GM12875 (cell line): Measurements from ENCODE around the gene PLXNA2.

ENCODE experiments used
- H3K4me3 ChIP-seq: one replicate; pipeline ENCODE4 v1.5.1; 2011; ENCODE audit warnings: low read depth, low read length, control low read depth
- TF ChIP-seq, protein P1 (sequence below): IDR thresholded peaks from 2 replicates; pipeline ENCODE4 v1.5.1; 2011; ENCODE audit warnings: low read depth, mild to moderate bottlenecking, control low read depth, inconsistent platforms, low read length, moderate library complexity, borderline replicate concordance; ENCODE audit not compliant: insufficient read depth

PLXNA2 gene

DNA sequence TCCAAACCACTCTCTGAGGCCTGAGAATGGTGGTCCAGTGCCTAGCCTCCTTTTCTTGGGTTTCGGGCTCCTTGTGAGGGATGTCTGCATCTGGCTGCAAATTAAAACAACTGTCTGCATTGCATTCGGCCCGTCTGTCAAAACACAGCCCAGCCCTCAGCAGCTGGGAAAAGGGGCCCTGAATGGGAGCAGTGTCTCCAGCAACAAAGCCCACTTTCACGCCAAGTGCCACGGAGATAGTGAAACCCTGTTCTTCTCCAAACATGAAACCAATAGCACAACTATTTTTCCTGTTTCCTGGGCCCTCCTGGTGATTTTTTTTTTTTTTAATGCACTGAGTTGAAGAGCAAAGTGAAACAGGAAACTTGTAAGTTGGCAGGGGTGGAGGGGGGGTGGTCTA is 138.4 kb downstream of the PLXNA2 start:
- TF ChIP-seq, protein P1, sequence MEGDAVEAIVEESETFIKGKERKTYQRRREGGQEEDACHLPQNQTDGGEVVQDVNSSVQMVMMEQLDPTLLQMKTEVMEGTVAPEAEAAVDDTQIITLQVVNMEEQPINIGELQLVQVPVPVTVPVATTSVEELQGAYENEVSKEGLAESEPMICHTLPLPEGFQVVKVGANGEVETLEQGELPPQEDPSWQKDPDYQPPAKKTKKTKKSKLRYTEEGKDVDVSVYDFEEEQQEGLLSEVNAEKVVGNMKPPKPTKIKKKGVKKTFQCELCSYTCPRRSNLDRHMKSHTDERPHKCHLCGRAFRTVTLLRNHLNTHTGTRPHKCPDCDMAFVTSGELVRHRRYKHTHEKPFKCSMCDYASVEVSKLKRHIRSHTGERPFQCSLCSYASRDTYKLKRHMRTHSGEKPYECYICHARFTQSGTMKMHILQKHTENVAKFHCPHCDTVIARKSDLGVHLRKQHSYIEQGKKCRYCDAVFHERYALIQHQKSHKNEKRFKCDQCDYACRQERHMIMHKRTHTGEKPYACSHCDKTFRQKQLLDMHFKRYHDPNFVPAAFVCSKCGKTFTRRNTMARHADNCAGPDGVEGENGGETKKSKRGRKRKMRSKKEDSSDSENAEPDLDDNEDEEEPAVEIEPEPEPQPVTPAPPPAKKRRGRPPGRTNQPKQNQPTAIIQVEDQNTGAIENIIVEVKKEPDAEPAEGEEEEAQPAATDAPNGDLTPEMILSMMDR, result no peak
- no peak overlapping the region for H3K4me3 ChIP-seq

GRCh38 chr1:208103597-208104513 is 140.3 kb downstream of the PLXNA2 start:
- TF ChIP-seq, protein P1, result no peak
- H3K4me3 ChIP-seq, result no peak overlapping the region

DNA sequence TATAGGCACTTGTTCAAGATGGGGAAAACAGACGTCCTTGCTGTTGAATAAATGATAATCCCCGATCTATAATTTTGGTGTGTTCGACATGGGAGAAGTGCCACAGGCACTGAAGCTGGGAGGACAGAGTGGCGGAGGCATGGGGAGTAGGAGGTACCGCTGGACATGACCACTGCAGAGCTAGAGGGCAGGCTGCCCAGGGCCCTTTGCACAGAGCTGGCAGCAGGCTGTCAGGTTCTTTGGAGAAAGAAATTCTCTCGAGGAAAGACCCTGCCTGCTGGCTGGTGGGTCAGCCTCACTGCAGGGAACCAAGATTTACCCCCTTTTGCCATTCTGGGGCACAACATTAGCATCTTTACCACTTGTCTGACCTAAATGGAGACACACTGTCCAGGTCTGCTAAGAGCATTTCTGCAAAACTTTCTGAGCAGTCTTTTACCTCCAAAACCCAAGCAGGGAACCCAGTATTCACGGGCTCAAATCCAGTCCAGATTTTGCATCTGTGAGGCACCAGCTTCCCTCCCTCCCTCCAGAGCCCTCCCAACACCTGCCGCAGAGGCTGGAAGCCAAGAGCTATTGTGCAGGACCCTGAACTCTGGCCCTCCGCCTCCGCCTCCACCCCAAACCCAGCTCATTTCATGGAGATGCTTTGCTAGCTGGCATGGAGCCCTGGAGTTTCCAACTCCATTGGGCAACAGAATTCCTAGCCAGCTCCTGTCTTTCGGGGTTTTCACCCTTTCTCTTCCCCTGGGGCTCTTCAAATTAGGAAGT is 142.3 kb downstream of the PLXNA2 start:
- TF ChIP-seq, protein P1, result no peak
- H3K4me3 ChIP-seq, result no peak overlapping the region

- TF ChIP-seq, protein P1, result no peak
- no peak overlapping the region for H3K4me3 ChIP-seq
Observed at GRCh38 chr1:208100906-208101305, 143.3 kb downstream of the PLXNA2 start.

DNA sequence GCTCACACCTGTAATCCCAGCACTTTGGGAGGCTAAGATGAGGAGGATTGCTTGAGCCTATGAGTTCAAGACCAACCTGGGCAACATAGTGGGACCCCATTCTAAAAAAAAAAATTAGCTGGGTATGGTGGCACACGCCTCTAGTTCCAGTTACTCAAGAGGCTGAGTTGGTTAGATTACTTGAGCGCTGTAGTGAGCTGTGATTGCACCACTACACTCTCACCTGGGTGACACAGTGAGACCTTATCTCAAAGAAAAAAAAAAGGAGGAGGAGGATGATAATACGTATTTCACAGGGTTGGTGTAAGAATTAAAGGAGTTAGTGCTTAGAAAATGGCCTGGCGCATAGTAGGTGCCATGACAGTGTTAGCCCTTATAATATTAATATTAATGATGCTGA is 144.1 kb downstream of the PLXNA2 start:
- no peak overlapping the region for H3K4me3 ChIP-seq
- TF ChIP-seq, protein P1, result no peak

GRCh38 chr1:208098773-208099172 is 145.4 kb downstream of the PLXNA2 start:
- TF ChIP-seq, protein P1, result no peak
- no peak overlapping the region for H3K4me3 ChIP-seq
